ENCODE data around the gene NOPCHAP1.
A peak's percentile ranks its signal among the peaks of the same experiment; 100 is the strongest.

NOPCHAP1 gene

GRCh38 chr12:104973250-104973649 is 12.9 kb upstream of the NOPCHAP1 start:
- H3K4me1 ChIP-seq (ENCODE audit: control insufficient read depth, low read length), result peaks cover 13% of the 10 kb centered on the region
- peaks cover 10% of the 10 kb centered on the region; the same call in 1 of the 2 replicates for H3F3A ChIP-seq (ENCODE audit: control insufficient read depth, insufficient read depth)
- no peaks in the 10 kb centered on the region for H3K9me2 ChIP-seq (replicated peaks; ENCODE audit: control insufficient read depth, low read length)
- TF ChIP-seq EZH2phosphoT487 (IDR thresholded peaks at IDR 0.05; ENCODE audit: borderline replicate concordance, low read length) (no peak), CTCF (IDR thresholded peaks at IDR 0.05; ENCODE audit: low read depth, low read length, poor library complexity, severe bottlenecking) (no peak)
- H3K27me3 ChIP-seq (ENCODE audit: control insufficient read depth, low read length), result no peaks in the 10 kb centered on the region
- H3K4me3 ChIP-seq (ENCODE audit: low read length), result no peak overlapping the region
- H4K20me1 ChIP-seq (ENCODE audit: control insufficient read depth, insufficient read depth, low read depth, low read length), result no peaks in the 10 kb centered on the region
- no peaks in the 10 kb centered on the region for H3K9me3 ChIP-seq (ENCODE audit: control insufficient read depth, insufficient read depth, low read length)
- no peak overlapping the region for H3K27ac ChIP-seq (ENCODE audit: low read depth, low read length)
- H3K79me2 ChIP-seq (ENCODE audit: control insufficient read depth, low read length), result no peaks in the 10 kb centered on the region
- no peaks in the 10 kb centered on the region for H3K36me3 ChIP-seq (ENCODE audit: control insufficient read depth, low read length)
- H3K4me2 ChIP-seq (ENCODE audit: low read length), result no peak overlapping the region

GRCh38 chr12:104974626-104975290 is 11.4 kb upstream of the NOPCHAP1 start:
- 0 out of 2 replicates have a peak overlapping the region, but pooled peaks have one; percentile 1 for H3K27ac ChIP-seq (ENCODE audit: low read depth, low read length)
- no peaks in the 10 kb centered on the region for H3K9me3 ChIP-seq (ENCODE audit: control insufficient read depth, insufficient read depth, low read length)
- H3K9me2 ChIP-seq (replicated peaks; ENCODE audit: control insufficient read depth, low read length), result no peaks in the 10 kb centered on the region
- peak overlapping the region; percentile 27 for H3K4me3 ChIP-seq (ENCODE audit: low read length)
- TF ChIP-seq EZH2phosphoT487 (IDR thresholded peaks at IDR 0.05; ENCODE audit: borderline replicate concordance, low read length) (no peak), CTCF (IDR thresholded peaks at IDR 0.05; ENCODE audit: low read depth, low read length, poor library complexity, severe bottlenecking) (no peak)
- H3K4me2 ChIP-seq (ENCODE audit: low read length), result peak overlapping the region; percentile 39
- H3K27me3 ChIP-seq (ENCODE audit: control insufficient read depth, low read length), result no peaks in the 10 kb centered on the region
- H3F3A ChIP-seq (ENCODE audit: control insufficient read depth, insufficient read depth), result peaks cover 12% of the 10 kb centered on the region
- peaks cover 13% of the 10 kb centered on the region for H3K4me1 ChIP-seq (ENCODE audit: control insufficient read depth, low read length)
- H4K20me1 ChIP-seq (ENCODE audit: control insufficient read depth, insufficient read depth, low read depth, low read length), result no peaks in the 10 kb centered on the region
- H3K79me2 ChIP-seq (ENCODE audit: control insufficient read depth, low read length), result no peaks in the 10 kb centered on the region
- no peaks in the 10 kb centered on the region for H3K36me3 ChIP-seq (ENCODE audit: control insufficient read depth, low read length)

GRCh38 chr12:104975587-104976343 is 10.4 kb upstream of the NOPCHAP1 start:
- H3K4me3 ChIP-seq (ENCODE audit: low read length), result no peak overlapping the region
- H3K79me2 ChIP-seq (ENCODE audit: control insufficient read depth, low read length), result no peaks in the 10 kb centered on the region
- H3K27ac ChIP-seq (ENCODE audit: low read depth, low read length), result no peak overlapping the region
- H3K27me3 ChIP-seq (ENCODE audit: control insufficient read depth, low read length), result no peaks in the 10 kb centered on the region
- TF ChIP-seq CTCF (IDR thresholded peaks at IDR 0.05; ENCODE audit: low read depth, low read length, poor library complexity, severe bottlenecking) (no peak), EZH2phosphoT487 (IDR thresholded peaks at IDR 0.05; ENCODE audit: borderline replicate concordance, low read length) (no peak)
- H3F3A ChIP-seq (ENCODE audit: control insufficient read depth, insufficient read depth), result peaks cover 17% of the 10 kb centered on the region
- no peaks in the 10 kb centered on the region for H3K9me3 ChIP-seq (ENCODE audit: control insufficient read depth, insufficient read depth, low read length)
- H3K9me2 ChIP-seq (replicated peaks; ENCODE audit: control insufficient read depth, low read length), result no peaks in the 10 kb centered on the region
- H3K4me2 ChIP-seq (ENCODE audit: low read length), result no peak overlapping the region
- no peaks in the 10 kb centered on the region for H3K36me3 ChIP-seq (ENCODE audit: control insufficient read depth, low read length)
- H3K4me1 ChIP-seq (ENCODE audit: control insufficient read depth, low read length), result peaks cover 14% of the 10 kb centered on the region
- no peaks in the 10 kb centered on the region for H4K20me1 ChIP-seq (ENCODE audit: control insufficient read depth, insufficient read depth, low read depth, low read length)

Data from DOHH2 (cell line).